ENCODE data around the gene MGAT5.

Gene MGAT5

GRCh38 chr2:134449751-134450513 is 196.1 kb downstream of the MGAT5 start:
- no peak for DNase-seq (ENCODE audit: low spot score)

DNA sequence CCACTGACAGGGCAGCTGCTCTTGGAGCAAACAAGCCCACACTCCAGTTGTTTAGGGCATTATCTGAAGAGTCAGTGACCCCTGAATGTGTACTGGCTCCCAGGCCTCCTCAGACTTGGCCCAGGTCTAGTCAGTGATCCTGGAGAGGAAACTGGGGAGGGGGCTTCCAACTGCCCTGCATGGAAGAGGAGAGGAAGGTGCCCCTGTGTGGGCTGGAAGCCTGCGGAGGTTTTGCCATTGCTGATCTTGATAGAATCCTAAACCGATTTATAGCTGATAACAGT is 197.4 kb downstream of the MGAT5 start:
- DNase-seq (ENCODE audit: low spot score): no peak

DNA sequence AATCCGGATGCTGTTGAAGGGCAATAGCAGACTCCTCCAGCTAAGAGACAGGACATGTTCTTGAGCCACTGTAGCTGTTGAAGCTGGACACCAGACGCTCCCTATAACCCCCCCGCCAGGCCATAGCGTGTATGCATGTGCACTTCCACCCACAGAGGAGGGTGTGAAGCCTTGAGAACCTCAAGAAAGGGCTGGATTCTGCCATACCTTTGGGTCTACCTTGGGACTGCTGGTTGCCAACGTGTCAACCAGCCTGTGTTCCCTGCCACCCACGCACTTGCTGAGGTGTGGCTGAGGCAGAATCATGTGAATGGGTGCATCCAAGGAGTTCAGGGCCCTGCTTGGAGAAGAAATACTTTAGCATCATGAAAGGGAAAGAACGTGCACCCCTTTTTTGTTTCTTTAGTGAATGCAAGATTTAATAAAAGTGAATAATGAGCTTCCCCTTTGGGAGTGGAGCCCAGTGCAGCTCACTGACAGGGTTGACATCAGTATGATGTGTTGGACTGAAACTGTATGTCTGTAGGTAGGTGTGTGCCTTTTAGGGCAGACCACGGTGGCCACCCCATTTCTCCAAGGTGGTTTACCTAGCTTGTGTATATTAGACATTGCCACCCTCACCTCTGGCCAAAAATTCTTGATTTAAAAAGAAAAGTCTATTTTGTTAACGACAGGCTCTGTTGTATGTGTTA is 198.3 kb downstream of the MGAT5 start:
- no peak for DNase-seq (ENCODE audit: low spot score)

DNA sequence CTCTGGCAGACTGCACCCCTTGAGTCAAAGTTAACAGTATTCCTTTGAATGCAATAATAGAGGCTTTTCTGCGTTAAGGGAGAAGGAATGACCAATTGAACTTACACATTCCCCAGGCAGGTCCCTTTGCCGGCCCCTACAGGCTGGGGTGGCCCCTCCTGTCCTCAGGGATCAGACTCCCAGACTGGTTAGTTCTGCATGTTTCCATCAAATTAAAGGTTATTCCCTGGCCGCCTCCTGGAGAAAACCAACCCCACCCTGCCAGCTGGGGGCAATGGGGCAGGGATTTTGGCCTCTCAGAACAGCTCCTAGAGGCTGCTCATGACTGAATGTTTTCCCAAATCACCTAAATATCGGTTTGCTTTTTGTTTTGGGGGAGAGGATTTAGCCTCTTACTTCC is 199.6 kb downstream of the MGAT5 start:
- no peak for DNase-seq (ENCODE audit: low spot score)

- no peak for DNase-seq (ENCODE audit: low spot score)
These were observed 200.1 kb downstream of the MGAT5 start for GRCh38 chr2:134453973-134454372.

- DNase-seq (ENCODE audit: low spot score): no peak
These were observed 200.6 kb downstream of the MGAT5 start for GRCh38 chr2:134454426-134454825.

DNA sequence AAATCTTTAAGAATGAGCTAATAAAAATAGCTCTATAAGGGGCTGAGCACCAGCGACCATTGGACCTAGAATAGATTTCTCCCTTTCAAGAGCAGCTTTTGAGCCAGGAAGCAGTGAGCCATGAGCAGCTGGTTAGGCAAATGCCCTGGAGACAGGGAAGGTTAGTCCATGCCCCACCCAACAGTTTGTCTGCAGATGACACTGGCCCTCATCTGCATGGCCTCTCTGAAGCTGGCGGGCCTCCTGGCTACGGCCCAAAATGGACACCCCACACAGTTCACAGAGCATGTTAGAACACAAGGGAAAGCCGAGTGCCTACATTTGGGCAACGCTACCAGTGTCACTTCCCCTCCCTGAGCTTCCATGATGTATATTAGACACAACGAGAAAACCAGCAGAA is 201.1 kb downstream of the MGAT5 start:
- DNase-seq (ENCODE audit: low spot score): no peak

DNA sequence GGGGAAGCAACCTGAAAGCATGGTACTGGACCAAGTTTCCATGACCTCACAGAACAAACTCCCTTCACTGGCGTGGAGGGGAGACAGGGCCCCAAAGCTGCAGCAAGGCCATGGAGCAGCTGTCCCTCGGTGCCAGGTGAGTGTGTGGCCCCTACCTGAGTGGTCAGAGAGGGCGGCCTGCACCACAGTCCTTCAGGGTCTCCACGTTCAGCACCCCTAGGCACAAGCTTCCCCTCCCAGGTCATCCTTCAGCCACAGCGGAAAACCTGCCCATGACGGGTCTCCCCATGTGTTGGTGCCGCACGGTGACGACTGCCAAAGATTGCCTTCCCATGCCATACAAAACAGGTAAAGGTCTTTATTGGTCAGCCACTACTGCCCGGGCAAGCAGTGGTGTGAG is 201.6 kb downstream of the MGAT5 start:
- DNase-seq (ENCODE audit: low spot score): no peak

GRCh38 chr2:134457353-134457752 is 203.5 kb downstream of the MGAT5 start:
- DNase-seq (ENCODE audit: low spot score): no peak

DNA sequence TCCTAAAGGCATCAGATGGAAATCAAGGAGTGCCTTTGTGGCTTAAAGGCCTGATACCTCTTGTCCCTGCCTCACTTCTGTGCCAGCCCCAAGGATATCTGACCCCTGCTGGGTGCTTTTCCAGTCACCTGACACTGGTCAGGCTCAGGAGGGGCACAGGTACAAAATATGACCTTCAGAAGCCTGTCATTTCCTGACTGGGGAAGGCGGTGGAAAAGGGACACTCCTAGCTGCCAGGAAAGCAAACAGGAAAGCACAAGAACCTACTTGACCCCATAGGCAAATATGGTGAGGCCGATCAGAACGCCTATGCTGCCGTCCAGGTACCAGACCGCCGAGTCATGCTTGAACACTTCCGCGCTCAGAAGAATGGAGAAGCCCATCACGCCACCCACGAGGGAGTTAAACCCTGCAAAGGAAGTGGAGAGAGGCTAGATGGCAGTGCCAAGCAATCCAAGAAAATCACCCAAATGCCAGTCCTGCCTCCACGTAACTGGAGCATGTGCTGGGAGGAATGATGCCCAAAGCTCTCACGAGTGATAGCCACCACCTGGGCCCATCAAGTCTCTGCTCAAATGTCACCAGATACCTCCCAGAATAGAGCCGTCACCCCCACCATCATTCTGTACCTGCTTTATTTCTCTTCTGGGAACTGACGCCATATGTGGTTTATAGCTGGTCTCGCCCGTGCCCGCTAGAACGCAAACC is 204.0 kb downstream of the MGAT5 start:
- DNase-seq (ENCODE audit: low spot score): no peak

DNA sequence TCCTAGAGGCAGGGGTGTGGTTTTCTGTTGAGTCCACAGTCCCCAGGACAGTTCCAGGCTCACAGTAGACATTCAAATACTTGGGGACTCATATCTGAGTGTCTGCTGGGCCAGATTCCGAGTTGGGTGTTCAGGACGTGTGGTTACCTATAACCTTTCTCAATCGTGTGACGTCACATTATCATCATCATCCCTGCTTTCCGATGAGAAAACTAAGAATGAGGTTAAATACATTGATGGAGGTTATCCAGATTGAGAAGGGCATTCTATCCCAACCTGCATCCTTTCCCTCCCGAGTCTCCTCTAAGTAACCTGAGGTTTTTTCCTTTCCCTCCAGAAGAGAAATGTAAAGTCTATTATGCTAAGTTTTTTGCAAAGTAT is 204.6 kb downstream of the MGAT5 start:
- DNase-seq (ENCODE audit: low spot score): no peak

GRCh38 chr2:134458950-134459349 is 205.1 kb downstream of the MGAT5 start:
- no peak for DNase-seq (ENCODE audit: low spot score)

GRCh38 chr2:134459706-134460406 is 206.0 kb downstream of the MGAT5 start:
- no peak for DNase-seq (ENCODE audit: low spot score)

DNA sequence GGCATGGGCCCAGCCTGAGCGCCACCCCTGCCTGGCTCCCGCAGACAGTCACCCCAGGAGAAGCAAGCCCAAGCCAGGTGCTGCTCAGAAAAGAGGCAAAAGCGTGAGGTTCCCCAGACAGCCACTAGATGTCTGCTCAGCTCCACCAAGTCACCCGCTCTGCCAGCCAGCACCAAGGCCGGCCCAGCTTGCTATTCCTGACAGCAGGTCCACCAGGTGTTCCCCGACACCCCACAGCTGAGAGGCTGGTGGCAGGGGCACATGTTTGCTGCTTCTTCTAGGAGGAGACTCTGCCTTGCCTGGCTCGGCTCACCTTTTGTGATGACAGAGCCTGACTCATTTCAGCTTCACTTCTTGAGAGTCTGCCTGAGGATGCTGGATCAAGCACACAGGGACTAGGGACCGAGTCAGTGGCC is 206.7 kb downstream of the MGAT5 start:
- DNase-seq (ENCODE audit: low spot score): no peak

DNA sequence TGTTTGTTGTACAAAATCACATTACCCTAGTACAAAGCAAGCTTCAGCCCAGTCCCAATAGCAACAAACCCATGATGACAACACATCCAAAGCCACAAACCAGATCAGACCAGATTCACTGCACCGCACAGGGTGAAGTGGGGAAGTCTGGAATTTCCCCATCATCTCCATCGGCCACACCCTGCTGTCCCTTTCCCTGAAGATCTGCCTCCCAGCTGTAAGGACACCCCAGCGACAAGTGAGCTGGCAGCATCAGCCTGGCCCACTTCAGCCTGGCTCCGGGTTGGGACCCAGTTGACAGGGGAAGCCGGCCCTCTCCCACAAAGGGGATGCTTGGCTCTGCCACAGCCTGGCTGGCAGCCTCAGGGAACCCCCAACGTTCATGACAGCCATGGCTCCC is 207.6 kb downstream of the MGAT5 start:
- no peak for DNase-seq (ENCODE audit: low spot score)

- no peak for DNase-seq (ENCODE audit: low spot score)
These were observed 208.4 kb downstream of the MGAT5 start for GRCh38 chr2:134462275-134462674.

- DNase-seq (ENCODE audit: low spot score): no peak
These were observed 209.2 kb downstream of the MGAT5 start for GRCh38 chr2:134462791-134463698.

- no peak for DNase-seq (ENCODE audit: low spot score)
These were observed 209.8 kb downstream of the MGAT5 start for GRCh38 chr2:134463699-134464022.

- no peak for DNase-seq (ENCODE audit: low spot score)
These were observed 211.6 kb downstream of the MGAT5 start for GRCh38 chr2:134465228-134466105.

DNA sequence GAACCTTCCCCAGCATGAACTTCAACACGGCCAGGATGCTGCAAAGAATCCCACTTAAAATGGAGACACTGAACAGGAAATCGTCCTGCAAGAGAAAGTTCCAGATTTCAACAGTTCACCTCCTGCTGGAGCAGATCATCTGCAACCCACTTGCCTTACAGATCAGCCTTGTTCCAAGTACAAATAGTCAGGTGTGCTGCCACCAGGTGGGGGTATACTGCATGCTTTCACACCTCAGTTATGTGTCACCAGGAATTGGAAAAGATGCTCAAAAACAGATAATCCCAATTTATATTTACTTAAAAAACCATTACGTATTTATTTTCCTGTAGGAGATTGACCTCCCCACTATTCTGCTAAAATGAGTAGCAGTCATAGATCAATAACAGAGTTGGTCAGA is 212.3 kb downstream of the MGAT5 start:
- DNase-seq (ENCODE audit: low spot score): peak; percentile 19

DNA sequence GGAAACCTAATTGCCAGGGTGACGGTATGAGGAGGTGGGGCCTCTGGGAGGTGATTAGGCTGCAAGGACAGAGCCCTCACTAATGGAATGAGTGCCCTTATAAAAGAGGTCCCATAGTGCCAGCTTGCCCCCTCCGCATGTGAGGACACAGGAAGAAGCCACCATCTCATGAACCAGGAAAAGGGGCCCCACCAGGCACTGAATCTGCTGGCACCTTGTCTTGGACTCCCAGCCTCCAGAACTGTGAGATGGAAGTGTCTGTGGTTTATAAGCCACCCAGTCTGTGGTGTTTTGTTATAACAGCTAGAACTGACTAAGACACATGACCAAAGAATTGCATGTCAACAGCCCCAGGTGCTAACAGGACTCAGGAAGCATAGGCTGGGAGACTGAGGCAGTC is 214.3 kb downstream of the MGAT5 start:
- no peak for DNase-seq (ENCODE audit: low spot score)
